Measurements from ENCODE around the gene FSTL5. TPM values are rescaled to one million over a fixed set of nuclear protein-coding genes. Genes with fewer than 3 reads are reported as not detected.

Gene FSTL5
- total and polyA plus RNA-seq, 4 donors, result 0.01 to 0.08 TPM; not detected in 2

- Histone ChIP-seq H3K27ac (ENCODE audit: low read depth in 1 of 2, low read length in 2 of 2) (no peak overlapping the region), H3K9ac (ENCODE audit: low read depth in 1 of 2, low read length in 2 of 2) (no peak overlapping the region), H3K4me1 (ENCODE audit: control insufficient read depth in 4 of 4, insufficient read depth in 4 of 4, low read length in 3 of 4) (no peaks in the 10 kb centered on the region), H3K27me3 (ENCODE audit: control insufficient read depth in 4 of 4, insufficient read depth in 4 of 4, low read length in 3 of 4) (no peaks in the 10 kb centered on the region), H3K9me3 (ENCODE audit: control insufficient read depth in 4 of 4, low read length in 3 of 4) (no peaks in the 10 kb centered on the region), H3K4me3 (ENCODE audit: low read depth in 1 of 3, low read length in 3 of 3) (no peak overlapping the region), H3K36me3 (ENCODE audit: control insufficient read depth in 4 of 4, insufficient read depth in 3 of 4, low read depth in 1 of 4, low read length in 3 of 4) (no peaks in the 10 kb centered on the region)
- TF ChIP-seq REST (IDR thresholded peaks at IDR 0.05) (no peak), SP1 (IDR thresholded peaks at IDR 0.05) (no peak), RAD21 (IDR thresholded peaks at IDR 0.05) (no peak), NR2F2 (IDR thresholded peaks at IDR 0.05) (no peak), MAX (IDR thresholded peaks at IDR 0.05) (no peak), YY1 (IDR thresholded peaks at IDR 0.05) (no peak), TAF1 (conservative IDR thresholded peaks at IDR 0.05) (no peak), HNF4G (IDR thresholded peaks at IDR 0.05) (no peak), EGR1 (IDR thresholded peaks at IDR 0.05; ENCODE audit: low read depth in 2 of 2) (no peak), ZBTB33 (IDR thresholded peaks at IDR 0.05) (no peak), FOXA1 (IDR thresholded peaks at IDR 0.05) (no peak), ATF3 (IDR thresholded peaks at IDR 0.05) (no peak), GABPA (IDR thresholded peaks at IDR 0.05 in 1 of 2, conservative IDR thresholded peaks at IDR 0.05 in 1 of 2) (no peak), FOXA2 (IDR thresholded peaks at IDR 0.05) (no peak), HNF4A (conservative IDR thresholded peaks at IDR 0.05) (no peak), JUND (IDR thresholded peaks at IDR 0.05) (no peak), CTCF (IDR thresholded peaks at IDR 0.05; ENCODE audit: low read depth, low read length, missing input control) (no peak), RXRA (IDR thresholded peaks at IDR 0.05) (no peak)
- no peak for DNase-seq (ENCODE audit: low spot score)
- WGBS, result 62% methylated on average over 3 of the region's 3 CpGs
Observed at GRCh38 chr4:161356351-161356750, 807.4 kb downstream of the FSTL5 start.
